ENCODE measurements around the gene SCYGR5. TPM values are rescaled to one million over a fixed set of nuclear protein-coding genes. Genes with fewer than 3 reads are reported as not detected.

Gene SCYGR5
- total and polyA plus RNA-seq, 10 donors = not detected

DNA sequence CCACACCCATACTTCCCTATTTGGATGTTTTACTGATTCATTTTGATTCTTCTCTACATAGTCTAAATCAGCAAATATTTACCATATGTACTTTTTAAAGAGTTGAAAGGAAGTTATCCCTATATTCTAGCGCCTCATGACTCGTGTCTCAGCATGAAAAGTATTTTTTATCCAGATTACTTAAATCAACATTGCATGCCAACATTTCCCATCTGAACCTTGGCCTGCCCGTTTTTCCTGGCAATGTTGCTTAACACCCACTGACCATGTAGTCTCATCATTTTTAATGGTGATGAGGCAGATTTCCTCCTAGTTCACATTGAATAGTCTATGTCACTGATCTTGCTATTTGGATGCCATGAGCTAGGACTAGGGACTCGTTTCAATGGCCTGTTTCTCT is 13.2 kb upstream of the SCYGR5 start:
- TF ChIP-seq POLR2AphosphoS5 (IDR thresholded peaks at IDR 0.05) (no peak), POLR2A (IDR thresholded peaks at IDR 0.05) (no peak), CTCF (IDR thresholded peaks at IDR 0.05 in 8 of 11, conservative IDR thresholded peaks at IDR 0.05 in 3 of 11) (no peak)
- H3K4me1 ChIP-seq = peaks cover 0 to 5% (median 2%) of the 10 kb centered on the region in 6 donors
- no peaks in the 10 kb centered on the region for H3K36me3 ChIP-seq
- DNase-seq = no peak
- H3K27me3 ChIP-seq (replicated peaks in 1 of 7) = no peaks in the 10 kb centered on the region
- no peaks in the 10 kb centered on the region for H3K9me3 ChIP-seq
- no peak overlapping the region for H3K4me3 ChIP-seq
- intact Hi-C loops (cut with DNase I; ENCODE audit: low total_unique reads) = no loop called here
- H3K27ac ChIP-seq = no peak overlapping the region
- WGBS, 5 donors = 32 to 61% (median 46%) methylated on average over 3 to 4 of the region's 4 CpGs

GRCh38 chr2:227654426-227654825 is 12.2 kb upstream of the SCYGR5 start:
- Histone ChIP-seq H3K9me3 (no peaks in the 10 kb centered on the region), H3K27me3 (replicated peaks in 1 of 7) (no peaks in the 10 kb centered on the region), H3K4me3 (no peak overlapping the region), H3K36me3 (no peaks in the 10 kb centered on the region), H3K4me1 (peaks cover 0 to 6% (median 2%) of the 10 kb centered on the region in 6 donors), H3K27ac (no peak overlapping the region)
- 46 to 75% (median 53%) methylated on average over 1 of the region's 1 CpG for WGBS, 5 donors
- no peak for DNase-seq
- intact Hi-C loops (cut with DNase I; ENCODE audit: low total_unique reads) = no loop called here
- TF ChIP-seq POLR2AphosphoS5 (IDR thresholded peaks at IDR 0.05) (no peak), POLR2A (IDR thresholded peaks at IDR 0.05) (no peak), CTCF (IDR thresholded peaks at IDR 0.05 in 8 of 11, conservative IDR thresholded peaks at IDR 0.05 in 3 of 11) (no peak)

- DNase-seq = no peak
Measured at GRCh38 chr2:227655454-227655853, 11.2 kb upstream of the SCYGR5 start.

More at GRCh38 chr2:227655454-227655853, 11.2 kb upstream of the SCYGR5 start:
- no peak for TF ChIP-seq POLR2A (IDR thresholded peaks at IDR 0.05)
- TF ChIP-seq CTCF (IDR thresholded peaks at IDR 0.05 in 8 of 11, conservative IDR thresholded peaks at IDR 0.05 in 3 of 11) = no peak
- no peak for TF ChIP-seq POLR2AphosphoS5 (IDR thresholded peaks at IDR 0.05)
- H3K36me3 ChIP-seq = no peaks in the 10 kb centered on the region
- H3K4me1 ChIP-seq = peaks cover 0 to 6% (median 2%) of the 10 kb centered on the region in 6 donors
- 33 to 72% (median 44%) methylated on average over 1 of the region's 1 CpG for WGBS, 5 donors
- intact Hi-C loops (cut with DNase I; ENCODE audit: low total_unique reads) = loop anchor here (5.0 kb wide), 1 partner anchor 112 kb away; no protein-coding TSS in a partner anchor
- no peaks in the 10 kb centered on the region for H3K27me3 ChIP-seq (replicated peaks in 1 of 7)
- H3K9me3 ChIP-seq = no peaks in the 10 kb centered on the region
- H3K4me3 ChIP-seq = no peak overlapping the region
- no peak overlapping the region for H3K27ac ChIP-seq
